Type B pancreatic cell (in vitro differentiated cells): Measurements from ENCODE around the gene NUDT8. TPM values are rescaled to one million over a fixed set of nuclear protein-coding genes. Genes with fewer than 3 reads are reported as not detected.
"Not testable (repeated sequence)": the region's sequence is repeated elsewhere in the genome, so short reads cannot be mapped to it uniquely, and the experiment has no call there.

ENCODE experiments used
- DNase-seq: peaks from one replicate; pipeline ENCODE4 v3.0.0; 2021; ENCODE audit warnings: mixed read lengths; ENCODE audit not compliant: unreplicated experiment; ENCODE audit errors: extremely low spot score
- H3K27ac Mint-ChIP-seq: 2 replicates; pipeline ENCODE4 v1.8.0; 2021; ENCODE audit warnings: mild to moderate bottlenecking, mixed read lengths
- H3K27me3 Mint-ChIP-seq: 2 replicates; pipeline ENCODE4 v1.8.0; 2021; ENCODE audit warnings: mixed read lengths
- H3K36me3 Mint-ChIP-seq: 2 replicates; pipeline ENCODE4 v1.8.0; 2021; ENCODE audit warnings: mixed read lengths
- H3K4me1 Mint-ChIP-seq: one replicate; pipeline ENCODE4 v1.8.0; 2021; ENCODE audit warnings: mixed read lengths; ENCODE audit not compliant: unreplicated experiment
- H3K4me3 Mint-ChIP-seq: 2 replicates; pipeline ENCODE4 v1.8.0; 2021; ENCODE audit warnings: mild to moderate bottlenecking, mixed read lengths
- H3K9me3 Mint-ChIP-seq: 2 replicates; pipeline ENCODE4 v1.8.0; 2021; ENCODE audit warnings: mixed read lengths
- total RNA-seq: library from RNA; stranded (reverse); gene quantifications from 2 replicates; pipeline ENCODE4 v1.2.1, GENCODE V29; 2021; ENCODE audit warnings: low replicate concordance
- TF ChIP-seq, protein P1 (sequence below): fragments of 200-600 bp; sonication (generic); conservative IDR thresholded peaks from 2 replicates; pipeline ENCODE4 v1.5.0; 2021; ENCODE audit warnings: antibody characterized with exemption, mild to moderate bottlenecking

Gene NUDT8
- total RNA-seq, 1 donor from 2014 or later, result 10.3 TPM

DNA sequence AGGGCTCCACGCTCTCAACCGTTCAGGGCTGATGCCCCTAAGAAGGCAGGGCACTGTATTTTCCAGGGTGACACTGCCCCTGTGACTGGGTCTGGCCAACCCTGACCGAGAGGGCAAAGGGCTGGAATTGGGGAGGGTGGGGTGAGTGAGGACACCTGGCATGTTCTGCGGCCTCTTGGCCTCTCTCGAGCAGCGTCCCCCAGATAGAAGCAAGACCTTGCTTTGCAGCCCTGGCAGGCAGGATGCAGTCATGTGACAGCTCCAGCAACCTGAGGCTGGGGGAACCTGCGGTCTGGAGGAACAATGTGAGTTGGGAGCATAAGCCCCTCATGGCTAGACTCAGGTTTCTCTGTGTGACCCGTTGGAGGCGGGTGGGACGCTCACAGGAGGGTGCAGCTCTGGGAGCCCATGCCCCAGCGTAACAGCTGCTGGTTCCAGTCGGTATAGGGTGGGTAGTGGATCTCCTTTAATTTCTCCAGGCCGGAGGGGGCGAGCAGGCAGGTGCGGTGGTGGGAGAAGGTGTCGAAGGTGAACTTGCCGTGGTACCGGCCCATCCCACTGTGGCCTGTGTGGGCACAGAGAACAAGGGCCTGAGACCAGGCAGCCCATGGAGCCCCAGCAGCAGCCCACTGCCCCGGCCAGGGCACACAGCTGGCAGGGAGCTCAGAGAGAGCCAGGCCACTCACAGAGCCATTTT is 33.2 kb upstream of the NUDT8 start:
- Mint-ChIP-seq H3K27ac (no peak overlapping the region), H3K27me3 (no peaks in the 10 kb centered on the region), H3K4me3 (no peak overlapping the region), H3K9me3 (no peaks in the 10 kb centered on the region), H3K4me1 (no peaks in the 10 kb centered on the region), H3K36me3 (no peaks in the 10 kb centered on the region)
- DNase-seq, result no peak
- TF ChIP-seq, protein P1, sequence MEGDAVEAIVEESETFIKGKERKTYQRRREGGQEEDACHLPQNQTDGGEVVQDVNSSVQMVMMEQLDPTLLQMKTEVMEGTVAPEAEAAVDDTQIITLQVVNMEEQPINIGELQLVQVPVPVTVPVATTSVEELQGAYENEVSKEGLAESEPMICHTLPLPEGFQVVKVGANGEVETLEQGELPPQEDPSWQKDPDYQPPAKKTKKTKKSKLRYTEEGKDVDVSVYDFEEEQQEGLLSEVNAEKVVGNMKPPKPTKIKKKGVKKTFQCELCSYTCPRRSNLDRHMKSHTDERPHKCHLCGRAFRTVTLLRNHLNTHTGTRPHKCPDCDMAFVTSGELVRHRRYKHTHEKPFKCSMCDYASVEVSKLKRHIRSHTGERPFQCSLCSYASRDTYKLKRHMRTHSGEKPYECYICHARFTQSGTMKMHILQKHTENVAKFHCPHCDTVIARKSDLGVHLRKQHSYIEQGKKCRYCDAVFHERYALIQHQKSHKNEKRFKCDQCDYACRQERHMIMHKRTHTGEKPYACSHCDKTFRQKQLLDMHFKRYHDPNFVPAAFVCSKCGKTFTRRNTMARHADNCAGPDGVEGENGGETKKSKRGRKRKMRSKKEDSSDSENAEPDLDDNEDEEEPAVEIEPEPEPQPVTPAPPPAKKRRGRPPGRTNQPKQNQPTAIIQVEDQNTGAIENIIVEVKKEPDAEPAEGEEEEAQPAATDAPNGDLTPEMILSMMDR, result no peak

DNA sequence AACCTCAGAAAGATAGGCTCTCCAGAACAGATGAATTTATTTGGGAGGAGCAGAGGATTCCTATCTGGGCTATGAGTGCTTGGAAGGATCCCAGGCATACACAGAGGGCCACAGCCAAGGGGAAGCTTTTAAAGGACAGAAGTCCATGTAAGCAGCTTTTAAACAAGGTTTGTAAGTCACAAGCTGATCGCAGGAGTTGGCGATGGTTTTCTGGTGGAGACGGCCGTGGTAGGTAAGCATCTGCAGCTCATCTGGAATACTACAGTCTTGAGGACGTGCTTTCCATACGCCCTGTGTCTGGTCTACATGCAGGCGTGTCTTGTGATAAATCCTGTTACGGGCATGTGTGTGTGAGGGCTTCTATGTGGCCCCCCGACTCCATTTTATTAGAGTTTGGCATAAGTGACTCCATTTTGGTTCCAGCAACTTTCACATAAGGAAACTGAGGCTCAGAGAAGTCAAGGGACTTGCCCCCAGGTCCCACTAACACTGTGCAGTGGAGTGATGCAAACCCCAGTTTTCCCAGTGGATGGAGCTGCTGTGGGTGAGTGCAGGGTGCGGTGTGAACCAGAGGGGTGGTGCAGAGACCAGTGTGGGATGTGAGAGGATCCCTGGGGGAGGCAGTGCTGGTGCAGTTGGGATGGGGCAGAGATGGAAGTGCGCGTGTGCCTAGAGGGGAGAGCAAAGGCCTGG is 32.6 kb upstream of the NUDT8 start:
- Mint-ChIP-seq H3K4me1 (no peaks in the 10 kb centered on the region), H3K36me3 (no peaks in the 10 kb centered on the region), H3K4me3 (no peak overlapping the region), H3K27ac (no peak overlapping the region), H3K27me3 (no peaks in the 10 kb centered on the region), H3K9me3 (no peaks in the 10 kb centered on the region)
- no peak for DNase-seq
- TF ChIP-seq, protein P1, result no peak

DNA sequence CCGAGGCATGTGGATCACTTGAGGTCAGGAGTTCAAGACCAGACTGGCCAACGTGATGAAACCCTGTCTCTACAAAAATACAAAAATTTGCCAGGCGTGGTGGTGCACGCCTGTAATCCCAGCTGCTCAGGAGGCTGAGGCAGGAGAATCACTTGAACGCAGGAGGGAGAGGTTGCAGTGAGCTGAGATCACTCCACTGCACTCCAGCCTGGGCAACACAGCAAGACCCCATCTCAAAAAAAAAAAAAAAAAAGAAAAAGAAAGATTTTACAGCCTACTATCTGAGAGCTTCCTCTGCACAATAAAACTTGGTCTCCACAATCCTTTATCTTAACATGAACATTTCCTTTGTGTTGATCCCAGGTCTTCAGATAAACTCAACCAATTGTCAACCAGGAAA is 31.0 kb upstream of the NUDT8 start:
- H3K36me3 Mint-ChIP-seq, H3K27me3 Mint-ChIP-seq, H3K9me3 Mint-ChIP-seq, DNase-seq, H3K4me3 Mint-ChIP-seq, H3K27ac Mint-ChIP-seq, H3K4me1 Mint-ChIP-seq: not testable (repeated sequence)

DNA sequence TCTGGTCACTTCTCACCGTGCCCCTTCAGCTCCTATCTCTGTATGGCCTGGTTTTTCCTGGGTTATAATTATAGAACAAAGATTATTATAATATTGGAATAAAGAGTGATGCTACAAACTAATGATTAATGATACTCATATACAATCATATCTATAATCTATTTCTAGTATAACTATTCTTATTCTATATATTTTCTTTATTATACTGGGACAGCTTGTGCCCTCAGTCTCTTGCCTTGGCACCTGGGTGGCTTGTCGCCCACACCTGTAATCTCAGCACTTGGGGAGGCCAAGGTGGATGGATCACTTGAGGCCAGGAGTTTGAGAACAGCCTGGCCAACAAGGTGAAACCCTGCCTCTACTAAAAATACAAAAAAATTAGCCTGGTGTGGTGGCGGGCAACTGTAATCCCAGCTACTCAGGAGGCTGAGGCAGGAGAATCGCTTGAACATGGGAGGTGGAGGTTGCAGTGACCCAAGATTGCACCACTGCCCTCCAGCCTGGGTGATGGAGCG is 30.0 kb upstream of the NUDT8 start:
- not testable (repeated sequence) for H3K4me1 Mint-ChIP-seq, H3K9me3 Mint-ChIP-seq, DNase-seq, H3K4me3 Mint-ChIP-seq, H3K27me3 Mint-ChIP-seq, H3K27ac Mint-ChIP-seq, H3K36me3 Mint-ChIP-seq
- TF ChIP-seq, protein P1, result peak; percentile 60

DNA sequence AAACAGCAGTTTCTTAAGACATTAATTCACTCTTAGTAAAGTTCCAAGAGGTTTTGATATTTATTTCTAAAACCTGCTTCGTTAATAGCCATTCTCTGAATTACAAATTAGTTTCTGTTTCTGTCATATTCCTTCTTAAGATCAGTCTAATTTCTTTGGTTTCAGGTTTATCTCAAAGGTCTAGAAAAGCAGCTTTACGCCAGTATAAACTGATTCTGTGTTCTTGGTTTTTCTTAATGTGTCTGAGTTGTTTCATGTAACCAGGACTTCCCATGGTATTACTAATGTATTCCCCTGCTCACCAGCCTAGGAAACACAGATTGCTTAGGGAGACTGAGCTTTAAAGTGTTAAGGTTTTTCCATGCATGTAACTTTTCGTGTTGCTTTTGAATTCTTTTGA is 27.6 kb upstream of the NUDT8 start:
- no peak for DNase-seq
- no peaks in the 10 kb centered on the region for H3K36me3 Mint-ChIP-seq
- no peaks in the 10 kb centered on the region for H3K27me3 Mint-ChIP-seq
- H3K4me3 Mint-ChIP-seq, result no peak overlapping the region
- peaks cover 6% of the 10 kb centered on the region for H3K4me1 Mint-ChIP-seq
- H3K9me3 Mint-ChIP-seq, result no peaks in the 10 kb centered on the region
- TF ChIP-seq, protein P1, result no peak
- no peak overlapping the region for H3K27ac Mint-ChIP-seq

DNA sequence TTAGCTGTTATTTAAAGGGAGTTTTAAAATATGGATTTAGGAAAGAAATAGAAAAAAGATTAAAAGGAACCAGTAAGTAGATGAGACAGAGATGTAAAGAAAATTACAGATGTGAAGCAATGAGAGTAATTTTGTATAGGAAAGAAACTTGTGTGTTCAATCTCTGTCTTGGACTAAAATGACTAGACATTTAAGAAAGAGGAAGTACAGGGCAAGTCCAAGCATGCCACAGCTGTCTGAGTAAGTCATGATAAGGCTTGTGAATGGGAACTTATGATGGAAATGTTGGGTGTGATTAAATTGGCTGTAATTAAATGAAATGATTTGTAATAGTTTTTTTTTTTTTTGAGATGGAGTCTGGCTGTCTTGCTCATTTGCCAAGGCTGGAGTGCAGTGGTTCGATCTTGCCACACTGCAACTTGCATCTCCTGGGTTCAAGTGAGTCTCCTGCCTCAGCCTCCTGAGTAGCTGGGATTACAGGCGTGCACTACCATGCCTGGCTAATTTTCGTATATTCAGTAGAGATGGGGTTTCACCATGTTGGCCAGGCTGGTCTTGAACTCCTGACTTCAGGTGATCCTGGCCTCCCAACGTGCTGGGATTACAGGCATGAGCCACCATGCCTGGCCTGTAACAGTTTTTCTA is 26.7 kb upstream of the NUDT8 start:
- Mint-ChIP-seq H3K4me1 (peaks cover 10% of the 10 kb centered on the region), H3K36me3 (no peaks in the 10 kb centered on the region), H3K27me3 (no peaks in the 10 kb centered on the region), H3K27ac (no peak overlapping the region), H3K4me3 (no peak overlapping the region), H3K9me3 (no peaks in the 10 kb centered on the region)
- TF ChIP-seq, protein P1, result no peak
- DNase-seq, result no peak
